Skeletal muscle tissue (tissue), 4 donors: ENCODE results near the gene ENPP6. TPM values are rescaled to one million over a fixed set of nuclear protein-coding genes. Genes with fewer than 3 reads are reported as not detected.

ENCODE experiments used
- H3K27ac ChIP-seq: one replicate; pipeline ENCODE4 v1.7.0; 2013; ENCODE audit warnings: mild to moderate bottlenecking, low read depth, low read length, inconsistent platforms
- H3K27me3 ChIP-seq, 3 donors: one replicate each; pipeline ENCODE4 v1.7.0; 2013; ENCODE audit warnings: low read length in 3 of 3; ENCODE audit not compliant: control insufficient read depth in 3 of 3, insufficient read depth in 3 of 3
- H3K36me3 ChIP-seq, 3 donors: one replicate each; pipeline ENCODE4 v1.7.0; 2013; ENCODE audit warnings: low read length in 3 of 3; ENCODE audit not compliant: control insufficient read depth in 3 of 3, insufficient read depth in 3 of 3
- H3K4me1 ChIP-seq, 3 donors: one replicate each; pipeline ENCODE4 v1.7.0; 2013; ENCODE audit warnings: low read length in 3 of 3, mild to moderate bottlenecking in 3 of 3; ENCODE audit not compliant: control insufficient read depth in 3 of 3, insufficient read depth in 3 of 3
- H3K4me3 ChIP-seq, 3 donors: one replicate each; pipeline ENCODE4 v1.7.0; 2013; ENCODE audit warnings: low read length in 3 of 3
- H3K9ac ChIP-seq, 3 donors: one replicate each; pipeline ENCODE4 v1.7.0; 2013; ENCODE audit warnings: low read length in 3 of 3, mild to moderate bottlenecking in 3 of 3, moderate library complexity in 2 of 3, low read depth in 1 of 3
- H3K9me3 ChIP-seq, 3 donors: one replicate each; pipeline ENCODE4 v1.7.0; 2013; ENCODE audit warnings: low read length in 3 of 3; ENCODE audit not compliant: control insufficient read depth in 3 of 3
- total RNA-seq: library from RNA; depleted of rRNA; stranded (reverse); fragments of >200 nt; gene quantifications from one replicate; pipeline ENCODE4 v1.2.3, GENCODE V29; 2014
- donor health status: Osteomylitis.

The ENPP6 gene
- total RNA-seq, 1 donor from 2014 or later = 6.3 TPM

GRCh38 chr4:184100297-184100885 lies 117.3 kb downstream of the ENPP6 start:
- Histone ChIP-seq H3K36me3 (no peaks in the 10 kb centered on the region), H3K9me3 (no peaks in the 10 kb centered on the region), H3K4me1 (peaks cover 2 to 8% (median 4%) of the 10 kb centered on the region in 3 donors), H3K4me3 (no peak overlapping the region), H3K9ac (no peak overlapping the region), H3K27ac (no peak overlapping the region), H3K27me3 (peaks cover 0 to 12% (median 3%) of the 10 kb centered on the region in 3 donors)

DNA sequence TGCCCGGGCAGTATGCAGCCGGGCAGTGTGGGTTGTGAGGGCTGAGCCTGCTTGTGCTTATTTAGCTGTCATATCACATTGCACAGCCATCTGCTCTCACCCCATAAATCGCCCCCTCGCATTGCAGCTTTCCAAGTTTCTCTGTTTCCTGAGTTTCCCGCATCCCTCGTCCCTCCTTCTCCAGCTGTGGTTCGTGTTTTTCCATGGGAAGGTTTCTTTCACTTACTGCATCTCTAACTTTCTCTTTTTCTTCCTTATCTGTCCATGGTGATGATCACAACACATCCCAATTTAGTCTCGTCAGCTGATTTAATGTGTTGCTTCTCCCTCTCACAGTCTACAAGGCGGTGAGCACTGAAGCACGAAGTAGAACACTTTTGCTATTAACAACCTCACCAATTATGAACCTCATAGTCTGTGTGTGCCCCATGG lies 118.1 kb downstream of the ENPP6 start:
- no peaks in the 10 kb centered on the region for H3K36me3 ChIP-seq
- peaks cover 0 to 12% (median 3%) of the 10 kb centered on the region in 3 donors for H3K27me3 ChIP-seq
- no peak overlapping the region for H3K27ac ChIP-seq
- no peak overlapping the region for H3K9ac ChIP-seq
- H3K4me1 ChIP-seq = peaks cover 2 to 8% (median 4%) of the 10 kb centered on the region in 3 donors
- H3K4me3 ChIP-seq = no peak overlapping the region
- H3K9me3 ChIP-seq = no peaks in the 10 kb centered on the region

- H3K27me3 ChIP-seq = peaks cover 0 to 12% (median 3%) of the 10 kb centered on the region in 3 donors
- no peak overlapping the region for H3K4me3 ChIP-seq
- no peak overlapping the region for H3K27ac ChIP-seq
These were observed 118.7 kb downstream of the ENPP6 start for GRCh38 chr4:184099000-184099399.

DNA sequence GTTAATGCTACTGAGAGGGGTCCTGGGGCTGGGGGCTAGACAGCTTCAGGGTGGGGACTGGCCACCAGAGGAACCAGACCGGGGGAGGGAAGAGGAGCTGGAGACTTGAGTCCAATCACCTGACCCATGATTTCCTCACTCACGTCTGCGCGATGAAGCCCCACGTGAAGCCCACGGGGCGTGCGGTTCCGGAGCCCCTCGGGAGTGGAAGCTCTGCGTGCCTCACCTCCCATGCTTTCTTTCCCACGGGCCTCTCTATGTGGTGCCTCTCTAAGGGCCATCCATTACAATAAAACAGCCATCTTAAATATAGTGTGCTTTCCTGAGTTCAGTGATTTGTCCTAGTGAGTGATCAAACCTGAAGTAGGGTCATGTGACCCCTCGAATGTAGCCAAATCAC lies 119.9 kb downstream of the ENPP6 start:
- Histone ChIP-seq H3K9me3 (no peaks in the 10 kb centered on the region), H3K4me3 (no peak overlapping the region), H3K27ac (no peak overlapping the region), H3K27me3 (peaks cover 0 to 12% (median 3%) of the 10 kb centered on the region in 3 donors), H3K36me3 (no peaks in the 10 kb centered on the region), H3K9ac (no peak overlapping the region), H3K4me1 (peaks cover 2 to 8% (median 4%) of the 10 kb centered on the region in 3 donors)

More at GRCh38 chr4:184099000-184099399, 118.7 kb downstream of the ENPP6 start:
- no peaks in the 10 kb centered on the region for H3K36me3 ChIP-seq
- no peak overlapping the region for H3K9ac ChIP-seq
- peaks cover 2 to 8% (median 4%) of the 10 kb centered on the region in 3 donors for H3K4me1 ChIP-seq
- no peaks in the 10 kb centered on the region for H3K9me3 ChIP-seq

DNA sequence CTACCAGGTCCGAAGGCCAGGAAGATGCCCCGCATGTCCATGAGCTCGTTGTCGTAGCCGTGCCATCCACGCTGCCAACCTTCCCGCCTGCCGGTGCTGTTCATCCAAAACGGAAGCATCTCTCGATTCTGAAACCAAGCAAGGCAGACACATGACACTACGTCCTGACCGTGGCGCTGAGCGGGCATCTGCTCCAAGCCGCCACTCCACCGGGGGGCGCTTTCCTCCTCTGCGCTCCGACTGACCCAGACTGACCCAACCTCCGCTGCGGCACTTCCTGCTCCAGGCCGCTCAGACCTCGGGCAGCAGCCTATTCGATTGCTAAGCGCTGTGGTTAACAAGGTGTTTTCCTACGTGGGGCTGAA lies 120.5 kb downstream of the ENPP6 start:
- Histone ChIP-seq H3K27ac (no peak overlapping the region), H3K9ac (peak overlapping the region in 1 of 3 donors; percentile 16), H3K9me3 (no peaks in the 10 kb centered on the region), H3K4me1 (peaks cover 2 to 8% (median 4%) of the 10 kb centered on the region in 3 donors), H3K4me3 (peak overlapping the region; percentile 65 to 69 (median 66)), H3K27me3 (peaks cover 0 to 12% (median 3%) of the 10 kb centered on the region in 3 donors), H3K36me3 (no peaks in the 10 kb centered on the region)

DNA sequence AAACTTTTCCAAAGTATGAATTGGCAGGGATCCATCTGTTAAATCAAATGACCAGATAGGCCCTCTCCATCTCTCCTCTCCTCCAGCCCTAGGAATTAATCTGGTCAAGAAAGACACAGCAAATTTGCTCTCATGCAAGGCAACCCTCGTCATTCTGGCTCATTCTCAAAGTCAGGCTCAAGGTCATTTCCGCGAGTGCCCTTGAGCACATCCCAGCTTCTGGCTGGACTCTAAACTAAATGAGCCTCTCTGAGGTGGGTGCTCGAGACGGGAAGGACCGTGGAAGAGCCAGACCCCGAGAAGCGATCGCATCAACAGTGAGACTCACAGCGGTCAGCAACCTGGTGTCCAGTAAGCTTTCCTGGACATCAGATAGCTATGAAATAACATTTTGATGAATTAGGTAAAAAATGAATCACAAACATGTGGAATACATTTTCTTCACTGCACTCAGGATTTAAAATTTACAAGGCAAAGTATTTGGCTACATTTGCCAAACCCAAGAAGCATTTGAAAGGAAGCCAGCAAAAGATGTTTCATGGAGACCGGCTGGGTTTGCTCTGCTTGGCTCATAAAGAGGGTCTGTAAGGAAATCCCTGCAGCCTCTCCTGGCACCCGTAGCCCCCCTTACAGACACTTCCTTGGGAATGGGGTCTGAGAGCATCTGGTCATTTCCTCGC lies 121.0 kb downstream of the ENPP6 start:
- no peak overlapping the region for H3K27ac ChIP-seq
- H3K36me3 ChIP-seq = no peaks in the 10 kb centered on the region
- H3K4me3 ChIP-seq = peak overlapping the region; percentile 65 to 69 (median 66)
- peaks cover 2 to 8% (median 4%) of the 10 kb centered on the region in 3 donors for H3K4me1 ChIP-seq
- H3K27me3 ChIP-seq = peaks cover 0 to 12% (median 3%) of the 10 kb centered on the region in 3 donors
- H3K9ac ChIP-seq = no peak overlapping the region
- H3K9me3 ChIP-seq = no peaks in the 10 kb centered on the region

- peaks cover 0 to 12% (median 3%) of the 10 kb centered on the region in 3 donors for H3K27me3 ChIP-seq
- no peaks in the 10 kb centered on the region for H3K9me3 ChIP-seq
- H3K9ac ChIP-seq = no peak overlapping the region
- no peak overlapping the region for H3K4me3 ChIP-seq
- H3K4me1 ChIP-seq = peaks cover 2 to 8% (median 4%) of the 10 kb centered on the region in 3 donors
- H3K36me3 ChIP-seq = no peaks in the 10 kb centered on the region
- H3K27ac ChIP-seq = no peak overlapping the region
These were observed 123.0 kb downstream of the ENPP6 start for GRCh38 chr4:184094532-184095159.

DNA sequence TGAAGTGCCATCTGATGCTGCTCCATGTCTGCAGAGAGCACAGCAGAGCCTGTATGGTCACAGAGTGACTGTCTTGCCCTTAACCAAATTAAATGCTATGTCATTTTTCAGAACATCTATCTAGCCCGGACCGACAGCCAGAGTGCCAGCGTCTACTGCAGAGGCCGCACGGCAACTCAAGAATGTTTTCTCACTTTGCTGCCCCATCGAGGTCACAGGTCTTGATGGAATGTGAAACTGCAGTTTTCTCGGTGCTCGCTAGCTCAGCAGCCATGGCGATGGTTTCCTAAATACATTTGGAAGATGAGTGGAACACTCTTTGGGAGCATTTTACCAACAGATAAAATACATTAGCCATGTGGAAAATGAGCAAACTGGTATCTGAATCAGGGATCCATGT lies 125.7 kb downstream of the ENPP6 start:
- H3K4me3 ChIP-seq = no peak overlapping the region
- peaks cover 0 to 4% (median 0%) of the 10 kb centered on the region in 3 donors for H3K27me3 ChIP-seq
- H3K9ac ChIP-seq = no peak overlapping the region
- no peaks in the 10 kb centered on the region for H3K36me3 ChIP-seq
- H3K27ac ChIP-seq = no peak overlapping the region
- no peaks in the 10 kb centered on the region for H3K9me3 ChIP-seq
- peaks cover under 1 to 2% (median 1%) of the 10 kb centered on the region in 3 donors for H3K4me1 ChIP-seq

GRCh38 chr4:184090571-184090970 lies 127.1 kb downstream of the ENPP6 start:
- H3K27me3 ChIP-seq = no peaks in the 10 kb centered on the region
- no peaks in the 10 kb centered on the region for H3K9me3 ChIP-seq
- H3K4me3 ChIP-seq = no peak overlapping the region
- no peak overlapping the region for H3K27ac ChIP-seq
- H3K36me3 ChIP-seq = no peaks in the 10 kb centered on the region
- H3K4me1 ChIP-seq = no peaks in the 10 kb centered on the region
- H3K9ac ChIP-seq = no peak overlapping the region

DNA sequence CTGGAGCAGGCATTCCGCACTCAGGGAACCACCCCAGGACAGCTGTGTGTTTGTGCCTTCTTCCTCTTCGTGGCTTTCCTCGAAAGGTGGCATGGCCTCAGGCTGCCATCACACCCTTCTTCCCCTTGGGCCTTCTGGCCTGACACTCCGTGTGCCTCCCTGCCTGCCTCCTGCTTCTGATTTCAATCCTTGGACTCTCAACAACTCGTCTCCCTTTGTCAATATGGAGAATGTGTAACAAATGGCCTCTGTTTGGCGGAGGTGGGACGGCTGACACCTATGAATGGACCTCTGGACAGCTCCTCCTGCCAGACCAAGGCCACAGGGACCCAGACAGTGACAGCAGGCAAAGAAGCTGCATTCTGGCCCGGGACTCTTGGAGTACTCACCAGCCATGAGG lies 137.0 kb downstream of the ENPP6 start:
- Histone ChIP-seq H3K27me3 (peaks cover 0 to 2% (median 0%) of the 10 kb centered on the region in 3 donors), H3K9ac (no peak overlapping the region), H3K27ac (no peak overlapping the region), H3K36me3 (no peaks in the 10 kb centered on the region), H3K9me3 (peaks cover 0 to 3% (median 2%) of the 10 kb centered on the region in 3 donors), H3K4me1 (no peaks in the 10 kb centered on the region), H3K4me3 (no peak overlapping the region)
